ENCODE results near the gene ZNF316. TPM values are rescaled to one million over a fixed set of nuclear protein-coding genes. Genes with fewer than 3 reads are reported as not detected.

ZNF316 gene
- total RNA-seq, 2 experiments from 2014 or later, result 46.2 to 49.7 TPM

- H3K27ac ChIP-seq (ENCODE audit: low read depth in 1 of 2, low read length in 2 of 2), result no peak overlapping the region
- no peaks in the 10 kb centered on the region for H3K9me3 ChIP-seq (ENCODE audit: control insufficient read depth in 1 of 2, insufficient read depth in 1 of 2, low read length in 2 of 2)
- no peak overlapping the region for H3K4me3 ChIP-seq (ENCODE audit: low read length)
- H3K36me3 ChIP-seq (ENCODE audit: insufficient read depth, low read length), result peaks cover 11% of the 10 kb centered on the region
- intact Hi-C loops (cut with DNase I, micrococcal nuclease), result no loop called here
- H3K9me3 Mint-ChIP-seq, result no peaks in the 10 kb centered on the region
- H3K27me3 ChIP-seq (ENCODE audit: control insufficient read depth in 1 of 2, insufficient read depth in 2 of 2, low read length in 2 of 2), result peaks cover 0 to 11% of the 10 kb centered on the region in 2 experiments
- H3K4me3 Mint-ChIP-seq, result peak overlapping the region; percentile 70
- no peak overlapping the region for H3K27ac Mint-ChIP-seq
- H3K27me3 Mint-ChIP-seq, result peaks cover 5% of the 10 kb centered on the region
- ATAC-seq (ENCODE audit: poor library complexity) (no peak), DNase-seq (no peak)
- POLR2A ChIA-PET, result no interaction called here
- CTCF ChIA-PET, result no interaction called here
- H3K4me1 Mint-ChIP-seq (ENCODE audit: low read depth), result peaks cover 12% of the 10 kb centered on the region
- H3K36me3 Mint-ChIP-seq (ENCODE audit: low read depth), result no peaks in the 10 kb centered on the region
- no peak for TF ChIP-seq CTCF (IDR thresholded peaks at IDR 0.05)
- H3K4me1 ChIP-seq (ENCODE audit: insufficient read depth, low read length), result peaks cover 20% of the 10 kb centered on the region
Observed at GRCh38 chr7:6613706-6614105, 23.4 kb upstream of the ZNF316 start.

DNA sequence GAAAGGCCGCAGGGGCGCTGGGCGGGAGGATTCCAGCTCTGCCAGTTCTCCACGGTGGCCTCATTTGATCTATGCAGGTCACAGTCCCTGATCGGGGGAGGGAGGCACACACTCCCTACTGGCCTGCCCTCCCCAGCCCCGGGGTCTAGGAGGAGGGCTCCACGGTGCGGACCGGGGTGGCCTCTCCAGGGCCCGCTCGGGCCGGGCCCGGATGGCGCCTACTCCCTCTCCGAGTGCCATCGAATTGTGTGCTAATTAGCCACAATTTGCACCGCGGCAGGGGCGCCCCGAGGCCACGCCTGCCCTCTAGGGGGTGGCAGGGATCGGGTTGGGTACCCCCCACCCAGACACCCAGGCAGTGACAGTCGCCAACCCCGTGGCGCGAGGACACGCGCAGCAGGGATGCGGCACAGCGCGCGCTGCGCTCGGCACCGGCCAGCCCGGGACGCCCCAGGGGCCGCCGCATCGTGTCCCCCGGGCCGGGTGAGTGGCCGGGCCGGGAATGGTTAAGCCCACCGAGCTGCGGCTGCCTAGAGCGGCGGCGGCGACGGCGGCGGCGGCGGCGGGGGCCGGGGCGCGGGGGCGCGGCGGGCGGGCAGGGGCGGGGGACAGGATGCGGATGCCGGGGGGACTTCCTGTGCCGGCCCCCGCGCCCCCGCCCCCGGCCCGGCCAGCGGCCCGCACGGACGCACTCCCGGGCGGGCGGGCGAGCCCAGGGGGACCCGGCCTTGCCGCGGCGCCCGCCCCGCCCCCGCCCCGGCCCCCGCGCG, 22.0 kb upstream of the ZNF316 start, which contains the start of gene ZNF853:
ZNF853 (plus strand) TSS at position 658 of the 770 bp plus-strand sequence. CDS start 565 bp downstream, outside the sequence.
- DNase-seq (peak in 6 of 14 experiments; percentile 22 to 44 (median 37)), ATAC-seq (ENCODE audit: poor library complexity) (peak; percentile 65)
- Histone ChIP-seq H3K4me1 (ENCODE audit: insufficient read depth, low read length) (peaks cover 29% of the 10 kb centered on the region), H3K27me3 (ENCODE audit: control insufficient read depth in 1 of 2, insufficient read depth in 2 of 2, low read length in 2 of 2) (peaks cover 0 to 11% of the 10 kb centered on the region in 2 experiments), H3K4me3 (ENCODE audit: low read length) (peak within 1 kb of the TSS; percentile 53), H3K27ac (ENCODE audit: low read depth in 1 of 2, low read length in 2 of 2) (no peak within 1 kb of the TSS), H3K9me3 (ENCODE audit: control insufficient read depth in 1 of 2, insufficient read depth in 1 of 2, low read length in 2 of 2) (no peaks in the 10 kb centered on the region), H3K36me3 (ENCODE audit: insufficient read depth, low read length) (peaks cover 4% of the 10 kb centered on the region)
- Mint-ChIP-seq H3K4me3 (peak within 1 kb of the TSS; percentile 86), H3K9me3 (no peaks in the 10 kb centered on the region), H3K36me3 (ENCODE audit: low read depth) (no peaks in the 10 kb centered on the region), H3K27ac (peak within 1 kb of the TSS; percentile 4), H3K4me1 (ENCODE audit: low read depth) (peaks cover 22% of the 10 kb centered on the region), H3K27me3 (peaks cover 5% of the 10 kb centered on the region)
- no peak for TF ChIP-seq CTCF (IDR thresholded peaks at IDR 0.05)
- POLR2A ChIA-PET, result no interaction called here
- intact Hi-C loops (cut with DNase I, micrococcal nuclease), result no loop called here
- CTCF ChIA-PET, result no interaction called here

- peak overlapping the region; percentile 53 for H3K4me3 ChIP-seq (ENCODE audit: low read length)
- peaks cover under 1% of the 10 kb centered on the region for H3K36me3 ChIP-seq (ENCODE audit: insufficient read depth, low read length)
- peaks cover 37% of the 10 kb centered on the region for H3K4me1 ChIP-seq (ENCODE audit: insufficient read depth, low read length)
- no peak for TF ChIP-seq CTCF (IDR thresholded peaks at IDR 0.05)
- H3K9me3 ChIP-seq (ENCODE audit: control insufficient read depth in 1 of 2, insufficient read depth in 1 of 2, low read length in 2 of 2), result no peaks in the 10 kb centered on the region
- peak overlapping the region; percentile 68 for H3K4me3 Mint-ChIP-seq
- no peaks in the 10 kb centered on the region for H3K9me3 Mint-ChIP-seq
- H3K27me3 Mint-ChIP-seq, result peaks cover 5% of the 10 kb centered on the region
- H3K36me3 Mint-ChIP-seq (ENCODE audit: low read depth), result peaks cover under 1% of the 10 kb centered on the region
- intact Hi-C loops (cut with DNase I, micrococcal nuclease), result no loop called here
- H3K27me3 ChIP-seq (ENCODE audit: control insufficient read depth in 1 of 2, insufficient read depth in 2 of 2, low read length in 2 of 2), result peaks cover 0 to 11% of the 10 kb centered on the region in 2 experiments
- no peak overlapping the region for H3K27ac ChIP-seq (ENCODE audit: low read depth in 1 of 2, low read length in 2 of 2)
- ATAC-seq (ENCODE audit: poor library complexity), result no peak
- peaks cover 28% of the 10 kb centered on the region for H3K4me1 Mint-ChIP-seq (ENCODE audit: low read depth)
- ChIA-PET POLR2A (interaction anchor here (1.1 kb wide), 1 partner anchor 26 kb away, joined by 3 read pairs; the partner anchor contains the start of gene INTS15), CTCF (no interaction called here)
- DNase-seq, result no peak
- H3K27ac Mint-ChIP-seq, result no peak overlapping the region
Observed at GRCh38 chr7:6615723-6616555, 21.2 kb upstream of the ZNF316 start.

Measured in CD4-positive, alpha-beta T cell (primary cell).